Inflammatory macrophage treated with lipopolysaccharide for 1 hour (primary cell): ENCODE data around the gene CALCB.

Experiments used
- DNase-seq, 2 donors: peaks; one replicate each; pipeline ENCODE4 v3.0.0-alpha.2; 2020 to 2022

Gene CALCB

DNA sequence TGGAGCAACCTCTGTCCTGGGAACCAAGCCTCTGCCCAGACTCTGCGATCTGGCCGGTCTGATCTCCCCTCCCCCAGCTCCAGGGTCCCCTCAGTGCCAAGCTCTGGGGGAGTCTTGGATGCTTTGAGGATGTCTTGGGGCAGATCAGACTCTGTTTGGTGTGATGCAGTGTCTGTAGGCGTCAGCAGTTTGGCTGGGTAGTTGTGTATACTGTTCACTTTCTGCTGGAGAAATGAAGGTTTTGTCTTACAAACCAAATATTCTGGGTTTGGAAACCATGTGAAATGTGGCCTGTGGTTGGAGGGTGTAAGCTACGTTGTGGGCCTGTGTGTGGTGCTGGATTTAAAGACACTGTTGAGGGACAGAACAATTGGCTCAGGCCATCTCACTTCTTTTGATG lies 46.0 kb downstream of the CALCB start:
- no peak for DNase-seq

DNA sequence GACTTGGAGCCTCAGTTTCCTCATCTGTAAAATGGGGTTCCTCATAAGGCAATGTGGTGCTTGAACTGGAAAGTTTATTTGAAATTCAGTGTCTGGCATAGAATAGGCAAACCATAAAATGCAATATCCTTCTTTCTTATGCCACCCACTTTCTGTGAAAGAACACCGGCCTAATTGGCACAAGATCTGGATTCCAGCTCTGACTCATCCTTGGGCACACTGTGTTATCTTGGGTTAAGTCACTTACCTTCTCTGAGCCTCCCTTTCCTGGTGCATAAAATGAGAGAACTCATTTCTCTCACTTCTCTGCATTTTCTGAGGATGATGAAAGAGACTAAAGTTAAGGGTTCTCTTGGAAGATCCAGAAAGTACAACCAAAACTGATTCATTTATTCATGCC lies 46.4 kb downstream of the CALCB start:
- DNase-seq: no peak

DNA sequence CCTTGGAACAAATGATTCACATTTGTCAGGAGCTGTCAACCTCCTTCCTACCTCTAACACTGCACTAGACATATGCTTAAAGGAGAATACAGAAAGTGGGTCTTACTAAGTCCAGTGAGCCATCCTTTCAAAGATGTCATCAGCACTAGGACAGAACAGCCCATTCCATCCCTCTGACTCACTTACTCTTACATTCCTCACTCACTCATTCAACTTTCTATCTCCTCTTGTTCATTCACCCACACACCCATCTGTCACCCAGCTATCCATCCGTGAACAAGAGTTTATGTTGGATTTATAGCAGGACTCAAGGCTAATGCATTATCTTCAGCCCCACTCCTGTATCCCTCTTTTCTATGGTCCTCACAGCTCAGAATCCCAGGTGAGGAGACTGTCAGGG lies 50.5 kb downstream of the CALCB start:
- no peak for DNase-seq

DNA sequence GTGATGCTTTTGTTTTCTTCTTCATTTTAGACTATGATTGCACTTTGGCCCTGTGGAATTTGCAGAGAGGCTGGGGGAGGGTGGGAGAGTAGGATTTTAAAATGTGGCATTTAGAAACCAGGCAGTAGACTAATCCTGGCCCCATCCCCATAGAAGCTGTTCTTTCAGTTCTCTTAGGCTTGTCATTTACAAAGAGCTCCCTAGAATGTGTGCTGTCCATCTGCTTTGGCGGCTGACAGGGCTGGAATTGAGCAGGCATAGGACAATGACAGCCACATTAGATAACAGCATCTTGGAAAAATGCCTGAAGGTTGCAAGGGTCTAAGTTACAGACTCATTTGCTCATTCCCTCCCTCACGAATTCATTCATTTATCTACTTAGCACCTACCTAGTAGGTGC lies 51.1 kb downstream of the CALCB start:
- DNase-seq: no peak

DNA sequence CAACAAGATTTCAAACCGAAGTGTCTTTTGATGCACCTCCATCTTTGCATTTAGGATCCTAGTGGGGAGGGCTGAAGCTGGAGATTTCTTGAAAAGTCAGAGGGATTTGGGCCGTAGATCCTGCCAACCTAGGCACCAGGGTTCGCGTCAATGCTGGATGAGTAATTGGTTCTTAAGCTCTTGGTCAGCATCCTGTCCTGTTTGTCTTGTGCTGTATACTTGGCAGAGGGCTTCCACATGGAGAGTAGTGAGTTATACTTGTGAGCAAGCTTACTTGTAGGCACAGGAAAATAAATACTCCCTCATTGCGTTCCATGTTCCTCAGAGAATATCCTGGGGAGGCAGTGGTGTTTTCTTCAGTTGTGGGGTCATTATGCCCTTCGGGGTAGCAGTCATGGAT lies 53.9 kb downstream of the CALCB start:
- no peak for DNase-seq
